ENCODE data around the gene FCHSD2.

DNA sequence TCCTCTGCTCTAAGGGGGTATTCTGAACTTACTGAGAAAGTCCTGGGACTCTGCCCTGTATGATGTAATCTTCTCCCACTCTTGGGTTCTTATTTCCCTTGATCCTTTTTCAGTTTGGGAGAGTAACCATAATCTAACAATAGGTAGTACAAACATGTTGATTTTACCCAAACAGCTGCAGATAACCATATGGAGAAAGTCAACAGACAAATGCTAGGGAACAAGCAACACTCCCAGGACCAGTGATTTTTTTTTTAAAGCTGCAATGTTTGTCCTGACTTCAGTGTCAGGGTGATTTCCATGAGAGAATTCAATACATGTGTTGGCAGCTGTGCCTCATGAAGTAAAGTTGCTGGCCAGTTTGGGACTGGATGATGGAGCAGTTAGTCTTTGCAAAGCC, 156.5 kb downstream of the FCHSD2 start:
- TF ChIP-seq POLR2A (IDR thresholded peaks at IDR 0.05; ENCODE audit: low read depth, low read length) (no peak), TAF1 (IDR thresholded peaks at IDR 0.05; ENCODE audit: low read depth, low read length) (no peak), POLR2AphosphoS5 (IDR thresholded peaks at IDR 0.05; ENCODE audit: low read depth, low read length) (no peak)

Measured in GM12891 (cell line).